A673 (cell line): ENCODE measurements around the gene PACSIN2. TPM values are rescaled to one million over a fixed set of nuclear protein-coding genes. Genes with fewer than 3 reads are reported as not detected.

Experiments used
- BruUV-seq: library from RNA; stranded (reverse); fragments of 400-500 nt; replicated peaks from 2 replicates; lab custom pipeline; 2021; lab: Mats Ljungman, UMichigan
- CTCF ChIA-PET: fragments of 300-600 bp; sonication (Branson Sonifier 250); formaldehyde crosslinking; loops from one replicate; lab custom pipeline; 2022; ENCODE audit warnings: antibody characterized with exemption; lab: Charles Lee
- POLR2A ChIA-PET: fragments of 300-600 bp; sonication (Branson Sonifier 250); formaldehyde crosslinking; loops from one replicate; lab custom pipeline; 2022; ENCODE audit warnings: antibody characterized with exemption; ENCODE audit not compliant: low non-redundant PET; lab: Charles Lee
- DNase-seq: peaks from one replicate; pipeline ENCODE4 v3.0.0-alpha.2; 2015; ENCODE audit warnings: low spot score
- H3K27ac ChIP-seq: fragments of 200-600 bp; sonication (generic); 2 replicates; pipeline ENCODE4 v1.5.1; 2016; ENCODE audit warnings: mixed run types, low read depth, mild to moderate bottlenecking, mixed read lengths, antibody characterized with exemption, low read length; ENCODE audit not compliant: poor library complexity, severe bottlenecking
- H3K27me3 ChIP-seq: fragments of 200-600 bp; sonication (generic); replicated peaks from 2 replicates; pipeline ENCODE4 v1.6.1; 2017; ENCODE audit warnings: mixed run types, low read depth, mild to moderate bottlenecking, mixed read lengths, antibody characterized with exemption, low read length; ENCODE audit not compliant: insufficient read depth, poor library complexity
- H3K36me3 ChIP-seq: fragments of 200-600 bp; sonication (generic); 2 replicates; pipeline ENCODE4 v1.6.1; 2016; ENCODE audit warnings: mixed run types, mild to moderate bottlenecking, mixed read lengths, antibody characterized with exemption, low read length; ENCODE audit not compliant: insufficient read depth, poor library complexity, severe bottlenecking
- H3K4me1 ChIP-seq: fragments of 200-600 bp; sonication (generic); 2 replicates; pipeline ENCODE4 v1.6.1; 2017; ENCODE audit warnings: mixed run types, mild to moderate bottlenecking, mixed read lengths, antibody characterized with exemption, low read length; ENCODE audit not compliant: insufficient read depth, poor library complexity, severe bottlenecking
- H3K4me3 ChIP-seq: fragments of 200-600 bp; sonication (generic); 2 replicates; pipeline ENCODE4 v1.5.1; 2016; ENCODE audit warnings: low read depth, mixed run types, mild to moderate bottlenecking, mixed read lengths, low read length; ENCODE audit not compliant: poor library complexity, severe bottlenecking
- H3K9me3 ChIP-seq: fragments of 200-600 bp; sonication (generic); 2 replicates; pipeline ENCODE4 v1.6.1; 2016; ENCODE audit warnings: mixed run types, low read depth, mild to moderate bottlenecking, mixed read lengths, antibody characterized with exemption, low read length; ENCODE audit not compliant: poor library complexity, severe bottlenecking
- EZH2 ChIP-seq: fragments of 200-600 bp; sonication (generic); IDR thresholded peaks from 2 replicates; pipeline ENCODE4 v1.6.1; 2017; ENCODE audit warnings: borderline replicate concordance, low read depth, mild to moderate bottlenecking, mixed read lengths, antibody characterized with exemption, low read length; ENCODE audit not compliant: poor library complexity, severe bottlenecking
- intact Hi-C: fragments of 100-400 bp; cut with micrococcal nuclease; formaldehyde crosslinking; loops from one replicate; pipeline ENCODE4 v1.10.0; 2022; ENCODE audit not compliant: unreplicated experiment
- total RNA-seq: library from RNA; stranded (reverse); gene quantifications from 2 replicates; pipeline ENCODE4 v1.2.3, GENCODE V29; 2021
- TF ChIP-seq, protein P1 (sequence below): fragments of 300-800, 200-600 bp; sonication (generic); conservative IDR thresholded peaks from 2 replicates; pipeline ENCODE4 v1.5.1; 2017; ENCODE audit warnings: low read depth, mild to moderate bottlenecking, antibody characterized with exemption, low read length, moderate library complexity, mixed read lengths

The PACSIN2 gene
- total RNA-seq, 1 experiment from 2014 or later: 51.8 TPM

DNA sequence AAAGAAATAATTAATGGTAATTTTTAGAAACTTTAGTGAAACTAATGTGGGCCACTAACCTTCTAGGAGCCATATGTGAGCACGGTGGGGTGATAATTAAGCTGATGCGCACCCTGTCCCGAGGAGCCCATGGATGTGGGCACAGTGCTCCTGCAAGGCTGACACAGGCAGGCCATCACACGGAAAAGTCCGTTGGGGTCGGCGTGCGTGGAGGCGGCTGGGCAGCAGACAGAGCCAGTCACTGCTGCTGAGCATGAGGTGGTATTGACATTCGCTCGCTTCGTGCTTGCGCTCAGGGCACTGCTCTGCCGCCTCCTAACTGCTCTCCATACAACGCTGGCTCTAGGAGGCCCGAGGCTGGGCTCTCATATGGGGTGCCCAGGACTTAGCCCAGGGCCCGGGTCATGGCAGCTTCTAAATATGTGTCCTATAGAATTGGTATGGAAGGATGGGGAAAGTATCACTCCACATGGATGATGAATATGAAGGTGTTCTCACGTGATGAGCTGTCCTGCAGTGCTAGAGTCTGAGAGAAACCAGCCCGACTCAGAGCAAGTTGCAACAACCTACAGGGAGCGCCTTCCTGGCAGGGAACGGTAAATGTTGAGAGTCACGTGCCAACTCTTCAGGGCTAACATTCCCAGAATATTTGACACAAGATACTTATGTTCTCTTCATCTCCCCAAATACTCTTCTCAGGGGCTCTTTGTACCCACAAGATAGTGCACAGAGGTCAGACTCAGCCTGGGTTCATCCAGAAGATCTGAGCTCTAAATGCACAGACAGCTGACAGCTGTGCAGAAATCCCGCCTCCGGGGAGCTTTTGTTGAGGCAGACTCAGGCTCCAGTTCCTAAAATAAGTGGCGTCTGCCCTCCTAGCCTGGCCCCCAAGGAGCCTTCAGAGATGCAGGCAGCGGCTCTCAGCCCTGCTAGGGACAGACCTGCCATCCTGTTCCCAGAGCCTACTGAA lies 107.3 kb downstream of the PACSIN2 start:
- Histone ChIP-seq H3K27me3 (no peaks in the 10 kb centered on the region), H3K4me3 (no peak overlapping the region), H3K9me3 (no peaks in the 10 kb centered on the region), H3K4me1 (peaks cover 6% of the 10 kb centered on the region), H3K36me3 (no peaks in the 10 kb centered on the region), H3K27ac (no peak overlapping the region)
- DNase-seq: no peak
- POLR2A ChIA-PET: no interaction called here
- intact Hi-C loops: no loop called here
- CTCF ChIA-PET: no interaction called here
- BruUV-seq: no TSS peak
- TF ChIP-seq, protein P1, sequence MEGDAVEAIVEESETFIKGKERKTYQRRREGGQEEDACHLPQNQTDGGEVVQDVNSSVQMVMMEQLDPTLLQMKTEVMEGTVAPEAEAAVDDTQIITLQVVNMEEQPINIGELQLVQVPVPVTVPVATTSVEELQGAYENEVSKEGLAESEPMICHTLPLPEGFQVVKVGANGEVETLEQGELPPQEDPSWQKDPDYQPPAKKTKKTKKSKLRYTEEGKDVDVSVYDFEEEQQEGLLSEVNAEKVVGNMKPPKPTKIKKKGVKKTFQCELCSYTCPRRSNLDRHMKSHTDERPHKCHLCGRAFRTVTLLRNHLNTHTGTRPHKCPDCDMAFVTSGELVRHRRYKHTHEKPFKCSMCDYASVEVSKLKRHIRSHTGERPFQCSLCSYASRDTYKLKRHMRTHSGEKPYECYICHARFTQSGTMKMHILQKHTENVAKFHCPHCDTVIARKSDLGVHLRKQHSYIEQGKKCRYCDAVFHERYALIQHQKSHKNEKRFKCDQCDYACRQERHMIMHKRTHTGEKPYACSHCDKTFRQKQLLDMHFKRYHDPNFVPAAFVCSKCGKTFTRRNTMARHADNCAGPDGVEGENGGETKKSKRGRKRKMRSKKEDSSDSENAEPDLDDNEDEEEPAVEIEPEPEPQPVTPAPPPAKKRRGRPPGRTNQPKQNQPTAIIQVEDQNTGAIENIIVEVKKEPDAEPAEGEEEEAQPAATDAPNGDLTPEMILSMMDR: no peak
- TF ChIP-seq EZH2: no peak

DNA sequence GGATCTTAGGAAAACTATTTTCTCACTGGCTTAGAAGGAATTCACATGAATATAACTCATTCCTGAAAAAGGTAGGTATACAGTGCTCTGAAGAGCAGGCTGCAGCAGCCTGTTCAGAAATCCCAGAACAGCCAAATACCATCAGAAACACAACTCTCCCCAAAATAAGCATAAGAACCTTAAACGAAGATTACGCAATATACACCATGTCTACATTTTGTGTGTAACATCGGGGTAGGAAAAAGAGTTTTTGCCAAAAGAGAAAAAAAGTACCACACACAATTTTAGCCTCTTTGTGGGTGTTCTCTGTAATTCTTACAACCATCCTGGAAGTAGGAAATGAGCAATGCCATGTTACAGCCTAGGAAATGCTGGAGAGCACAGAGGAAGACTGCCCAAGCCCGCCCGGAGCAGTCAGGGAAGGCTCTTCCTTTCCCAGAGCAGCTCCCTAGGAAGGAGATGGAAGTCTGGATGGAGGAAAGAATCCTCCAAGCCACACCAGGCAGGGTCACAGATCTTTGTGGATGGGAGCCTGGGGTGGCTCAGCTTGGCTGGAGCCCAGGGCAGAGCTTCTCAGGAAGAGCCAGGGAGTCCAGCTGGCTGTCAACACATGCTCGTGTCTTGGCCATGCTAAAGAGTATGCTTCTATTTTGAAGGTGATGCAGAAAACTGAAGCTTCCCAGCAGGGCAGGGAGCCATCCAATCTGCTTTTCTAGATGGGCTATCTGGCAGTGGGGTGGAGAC lies 108.2 kb downstream of the PACSIN2 start:
- CTCF ChIA-PET: no interaction called here
- POLR2A ChIA-PET: no interaction called here
- H3K27ac ChIP-seq: no peak overlapping the region
- TF ChIP-seq EZH2: no peak
- TF ChIP-seq, protein P1: no peak
- no peak for DNase-seq
- intact Hi-C loops: no loop called here
- H3K9me3 ChIP-seq: no peaks in the 10 kb centered on the region
- no peaks in the 10 kb centered on the region for H3K36me3 ChIP-seq
- BruUV-seq: no TSS peak
- H3K4me3 ChIP-seq: no peak overlapping the region
- peaks cover 6% of the 10 kb centered on the region for H3K4me1 ChIP-seq
- no peaks in the 10 kb centered on the region for H3K27me3 ChIP-seq

DNA sequence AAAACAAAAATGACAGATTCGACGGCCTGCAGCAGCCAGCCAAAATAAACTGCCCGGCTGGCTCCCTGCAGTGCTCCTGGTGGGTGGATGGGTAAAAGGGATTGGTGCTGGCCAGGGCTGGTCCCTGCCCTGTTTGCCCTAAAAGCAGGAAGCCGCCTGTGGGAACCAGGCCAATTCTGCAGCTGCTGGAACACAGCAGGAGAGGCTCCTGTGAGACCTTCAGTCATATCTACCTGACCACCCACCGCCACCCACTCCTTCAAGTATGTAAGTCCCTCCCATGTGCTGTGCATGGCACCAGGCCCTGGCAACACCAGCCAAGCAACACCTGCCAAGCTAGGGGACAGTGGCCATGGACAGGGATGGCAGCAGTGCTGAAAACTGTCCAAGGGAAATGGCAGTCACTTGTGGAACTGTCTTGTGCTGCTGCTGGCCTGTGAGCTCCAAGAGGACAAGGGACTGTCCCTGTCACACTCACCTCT lies 109.2 kb downstream of the PACSIN2 start:
- ChIA-PET POLR2A (no interaction called here), CTCF (no interaction called here)
- H3K4me3 ChIP-seq: no peak overlapping the region
- H3K9me3 ChIP-seq: no peaks in the 10 kb centered on the region
- H3K4me1 ChIP-seq: peaks cover 5% of the 10 kb centered on the region
- no TSS peak for BruUV-seq
- DNase-seq: no peak
- H3K27me3 ChIP-seq: no peaks in the 10 kb centered on the region
- H3K36me3 ChIP-seq: no peaks in the 10 kb centered on the region
- TF ChIP-seq, protein P1: no peak
- TF ChIP-seq EZH2: no peak
- H3K27ac ChIP-seq: no peak overlapping the region
- intact Hi-C loops: no loop called here
